HepG2 (cell line): ENCODE results near the gene AHCTF1. TPM values are rescaled to one million over a fixed set of nuclear protein-coding genes. Genes with fewer than 3 reads are reported as not detected.
A peak's percentile ranks its signal among the peaks of the same experiment; 100 is the strongest.

ENCODE experiments used
- ATAC-seq: fragments of 200-7000 bp; cut with Tn5 transposase; 3 replicates; pipeline ENCODE4 v1.9.1; 2020; ENCODE audit warnings: mild to moderate bottlenecking, moderate library complexity
- BruUV-seq: library from RNA; stranded (reverse); fragments of 400-500 nt; replicated peaks from 2 replicates; lab custom pipeline; 2021; lab: Mats Ljungman, UMichigan
- CTCF ChIA-PET: fragments of 300-600 bp; formaldehyde crosslinking; extraction: SDS; loops from one replicate; lab custom pipeline; 2021; ENCODE audit warnings: low total read pairs, inconsistent platforms, low intra/inter-chr PET ratio; lab: Yijun Ruan, JAX
- POLR2A ChIA-PET: fragments of 350-600 bp; sonication (Branson Sonifier 250); formaldehyde crosslinking; loops from one replicate; lab custom pipeline; 2020; ENCODE audit warnings: antibody characterized with exemption, inconsistent platforms; lab: Yijun Ruan, JAX
- DNase-seq: peaks from one replicate; pipeline ENCODE4 v3.0.0-alpha.2; 2015; ENCODE audit warnings: low spot score
- FAIRE-seq: peaks from 3 replicates; lab custom pipeline; 2011; peaks lifted over from hg19 to GRCh38; lab: Jason Lieb, UNC
- H2AFZ ChIP-seq: one replicate; pipeline ENCODE4 v1.6.1; 2011; ENCODE audit warnings: low read length, inconsistent platforms
- H3K27ac ChIP-seq: fragments of 300-600 bp; 3 replicates; pipeline ENCODE4 v1.8.0; 2011; ENCODE audit warnings: mixed run types, mild to moderate bottlenecking, mixed read lengths, low read length, inconsistent platforms; ENCODE audit not compliant: insufficient read depth; ENCODE audit errors: extremely low read length
- H3K27me3 ChIP-seq, 2 experiments: fragments of 200-600 bp in 1 of 2; 2 replicates in 1 of 2; 3 replicates in 1 of 2; pipeline versions ENCODE4 v1.6.0 to v1.8.0; 2011; ENCODE audit warnings: low read length in 2 of 2, mild to moderate bottlenecking in 2 of 2, moderate library complexity in 2 of 2, inconsistent platforms in 1 of 2; ENCODE audit not compliant: insufficient read depth in 2 of 2, control insufficient read depth in 1 of 2
- H3K36me3 ChIP-seq, 2 experiments: fragments of 200-600 bp in 1 of 2; replicated peaks in 1 of 2; 2 replicates in 1 of 2; 3 replicates in 1 of 2; pipeline versions ENCODE4 v1.5.1 to v1.8.0; 2011; ENCODE audit warnings: low read length in 2 of 2, inconsistent platforms in 1 of 2; ENCODE audit not compliant: insufficient read depth in 2 of 2, control insufficient read depth in 1 of 2
- H3K4me1 ChIP-seq: 2 replicates; pipeline ENCODE4 v1.5.1; 2012; ENCODE audit warnings: low read length, inconsistent platforms; ENCODE audit not compliant: insufficient read depth
- H3K4me2 ChIP-seq: 2 replicates; pipeline ENCODE4 v1.6.0; 2011; ENCODE audit warnings: low read depth, low read length, inconsistent platforms
- H3K4me3 ChIP-seq, 3 experiments: fragments of 200-600 bp in 1 of 3; sonication (generic), shearing (Covaris generic) in 1 of 3; replicated peaks in 1 of 3; 2 replicates each; pipeline ENCODE4 v1.5.1; 2011 to 2016; ENCODE audit warnings: low read length in 3 of 3, inconsistent platforms in 2 of 3, low read depth in 2 of 3, mild to moderate bottlenecking in 2 of 3, control low read depth in 1 of 3, mixed read lengths in 1 of 3; ENCODE audit not compliant: insufficient read depth in 1 of 3
- H3K79me2 ChIP-seq: one replicate; pipeline ENCODE4 v1.6.1; 2011; ENCODE audit warnings: low read length, inconsistent platforms; ENCODE audit not compliant: insufficient read depth
- H3K9ac ChIP-seq: 2 replicates; pipeline ENCODE4 v1.6.0; 2011; ENCODE audit warnings: mild to moderate bottlenecking, low read depth, low read length, inconsistent platforms; ENCODE audit not compliant: insufficient read depth
- H3K9me3 ChIP-seq: 2 replicates; pipeline ENCODE4 v1.5.1; 2012; ENCODE audit warnings: mild to moderate bottlenecking, low read length
- H4K20me1 ChIP-seq: 2 replicates; pipeline ENCODE4 v1.6.0; 2011; ENCODE audit warnings: inconsistent platforms, mild to moderate bottlenecking, low read length, moderate library complexity; ENCODE audit not compliant: insufficient read depth
- ARID5B ChIP-seq: IDR thresholded peaks from 2 replicates; pipeline ENCODE4 v1.4.0; 2020; ENCODE audit warnings: mild to moderate bottlenecking, missing genetic modification reagents
- CEBPB ChIP-seq: IDR thresholded peaks from 2 replicates; pipeline ENCODE4 v1.6.1; 2011; ENCODE audit warnings: low read depth, low read length, improper control_type of control experiment, borderline replicate concordance
- CEBPG ChIP-seq: IDR thresholded peaks from 2 replicates; pipeline ENCODE4 v1.6.1; 2016
- FOXA1 ChIP-seq, 2 experiments: fragments of 450-650 bp in 1 of 2; sonication (generic) in 1 of 2; formaldehyde crosslinking in 1 of 2; IDR thresholded peaks; 2 replicates each; pipeline versions ENCODE4 v1.4.0 to v1.6.1; 2016 to 2020; ENCODE audit warnings: missing genetic modification reagents in 1 of 2
- FOXA3 ChIP-seq: IDR thresholded peaks from 2 replicates; pipeline ENCODE4 v1.6.1; 2016; ENCODE audit warnings: missing genetic modification reagents, missing compliant biosample characterization
- FOXP4 ChIP-seq: sonication (generic); formaldehyde crosslinking; IDR thresholded peaks from 2 replicates; pipeline ENCODE4 v1.4.0; 2020; ENCODE audit warnings: missing genetic modification reagents
- GMEB1 ChIP-seq: sonication (generic); formaldehyde crosslinking; IDR thresholded peaks from 2 replicates; pipeline ENCODE4 v1.5.1; 2020; ENCODE audit warnings: missing genetic modification reagents, mild to moderate bottlenecking, borderline replicate concordance
- HMG20A ChIP-seq: IDR thresholded peaks from 2 replicates; pipeline ENCODE4 v1.6.1; 2016; ENCODE audit warnings: borderline replicate concordance
- MAFF ChIP-seq: IDR thresholded peaks from 2 replicates; pipeline ENCODE4 v1.6.1; 2011; ENCODE audit warnings: low read depth, low read length, improper control_type of control experiment
- MTF2 ChIP-seq: sonication (generic); formaldehyde crosslinking; IDR thresholded peaks from 2 replicates; pipeline ENCODE4 v1.5.0; 2020; ENCODE audit warnings: missing genetic modification reagents, borderline replicate concordance
- NFE2L1 ChIP-seq: sonication (generic); formaldehyde crosslinking; IDR thresholded peaks from 2 replicates; pipeline ENCODE4 v1.4.0; 2020; ENCODE audit warnings: missing genetic modification reagents, mild to moderate bottlenecking, borderline replicate concordance
- POLR2AphosphoS5 ChIP-seq: IDR thresholded peaks from 2 replicates; pipeline ENCODE4 v1.6.1; 2012; ENCODE audit warnings: low read depth, low read length
- SALL1 ChIP-seq: sonication (generic); formaldehyde crosslinking; IDR thresholded peaks from 2 replicates; pipeline ENCODE4 v1.8.0; 2022; ENCODE audit warnings: mild to moderate bottlenecking, missing genetic modification reagents
- SOX5 ChIP-seq: IDR thresholded peaks from 2 replicates; pipeline ENCODE4 v1.6.1; 2016; ENCODE audit warnings: borderline replicate concordance
- SOX6 ChIP-seq, 2 experiments: fragments of 450-650 bp in 1 of 2; sonication (generic) in 1 of 2; formaldehyde crosslinking in 1 of 2; IDR thresholded peaks; 2 replicates each; pipeline versions ENCODE4 v1.4.0 to v1.6.1; 2017 to 2020; ENCODE audit warnings: antibody characterized with exemption in 1 of 2, mild to moderate bottlenecking in 1 of 2, missing genetic modification reagents in 1 of 2
- SRY ChIP-seq: sonication (generic); formaldehyde crosslinking; IDR thresholded peaks from 2 replicates; pipeline ENCODE4 v1.8.0; 2022; ENCODE audit warnings: mild to moderate bottlenecking, missing genetic modification reagents
- ZNF775 ChIP-seq: sonication (generic); formaldehyde crosslinking; IDR thresholded peaks from 2 replicates; pipeline ENCODE4 v1.4.0; 2020; ENCODE audit warnings: missing genetic modification reagents, mild to moderate bottlenecking, moderate library complexity, borderline replicate concordance
- WGBS: methylation state at CpG from one replicate; pipeline ENCODE4 v1.1.6; 2017; ENCODE audit warnings: low lambda C conversion rate; 5-methylcytosine and 5-hydroxymethylcytosine counted together
- in situ Hi-C: cut with HindIII; loops from 2 replicates; pipeline ENCODE4 v1.10.0; 2017; ENCODE audit warnings: low pct_unique_long_range_greater_than_20kb; ENCODE audit not compliant: extremely low pct_ligation_motif_present
- intact Hi-C: fragments of 100-400 bp; cut with micrococcal nuclease; formaldehyde crosslinking; loops from one replicate; pipeline ENCODE4 v1.10.0; 2022; ENCODE audit not compliant: unreplicated experiment
- polyA plus RNA-seq, 8 experiments: library from polyadenylated mRNA; depleted of rRNA in 3 of 8; stranded (reverse) in 7 of 8; unstranded in 1 of 8; fragments of >200 nt; fragmentation: Illumina TruSeq in 4 of 8; extraction: Trizol in 4 of 8; gene quantifications; 2 replicates each; pipeline versions ENCODE4 v1.2.1 to v1.2.3, GENCODE V29; 2011 to 2016; ENCODE audit warnings: low read depth in 4 of 8, missing spikeins in 1 of 8, mixed read lengths in 1 of 8; ENCODE audit not compliant: insufficient read depth in 1 of 8
- total RNA-seq, 5 experiments: library from RNA; depleted of rRNA; stranded (reverse); fragments of >200 nt; fragmentation: Illumina TruSeq; extraction: Trizol; gene quantifications; 2 replicates each; pipeline ENCODE4 v1.2.3, GENCODE V29; 2016; ENCODE audit warnings: low read depth in 1 of 5

AHCTF1 gene
- total and polyA plus RNA-seq, 2 of the 13 experiments (the other 11 are each of a cell fraction or from before 2014, with no cell fraction given): 16.6 to 45.9 TPM

GRCh38 chr1:246805135-246805716 lies 126.5 kb downstream of the AHCTF1 start:
- 16% methylated on average over 10 of the region's 10 CpGs for WGBS
- DNase-seq: peak; percentile 53
- H4K20me1 ChIP-seq: no peaks in the 10 kb centered on the region; the same call in 1 of the 2 replicates
- ATAC-seq: peak; percentile 59
- in situ Hi-C loops (no loop called here), intact Hi-C loops (no loop called here)
- H3K27me3 ChIP-seq: 0 out of 5 replicates have a peak, but pooled peaks cover 0 to 7% of the 10 kb centered on the region in 2 experiments
- FAIRE-seq: no peak
- no peaks in the 10 kb centered on the region for H3K9me3 ChIP-seq
- POLR2A ChIA-PET: no interaction called here
- no TSS peak for BruUV-seq
- peaks cover 36% of the 10 kb centered on the region for H3K4me1 ChIP-seq
- H3K4me3 ChIP-seq: no peak overlapping the region
- CTCF ChIA-PET: no interaction called here
- no peaks in the 10 kb centered on the region for H3K36me3 ChIP-seq
- H2AFZ ChIP-seq: no peak overlapping the region
- H3K27ac ChIP-seq: no peak overlapping the region
- H3K4me2 ChIP-seq: no peak overlapping the region
- H3K79me2 ChIP-seq: no peaks in the 10 kb centered on the region
- no peak overlapping the region for H3K9ac ChIP-seq
- TF ChIP-seq ZNF775 (CRISPR knock-in tag) (no peak), ARID5B (CRISPR knock-in tag) (peak; percentile 31; the same call in 1 of the 2 replicates), SALL1 (0 out of 2 replicates have a peak, but pooled peaks have one; percentile 23), FOXP4 (CRISPR knock-in tag) (peak; percentile 50), CEBPB (peak; percentile 87), MAFF (peak; percentile 78), SRY (no peak), FOXA1 (IDR thresholded peaks at IDR 0.05) (0 out of 2 replicates have a peak, but pooled peaks have one; percentile 19), FOXA1 (CRISPR knock-in tag; IDR thresholded peaks at IDR 0.05) (peak; percentile 63), HMG20A (CRISPR knock-in tag) (peak; percentile 52), SOX5 (CRISPR knock-in tag) (peak; percentile 33; the same call in 1 of the 2 replicates), MTF2 (CRISPR knock-in tag) (no peak), GMEB1 (no peak), POLR2AphosphoS5 (no peak), CEBPG (peak; percentile 61), FOXA3 (CRISPR knock-in tag) (peak; percentile 76), NFE2L1 (CRISPR knock-in tag) (no peak), SOX6 (IDR thresholded peaks at IDR 0.05) (no peak), SOX6 (CRISPR knock-in tag; IDR thresholded peaks at IDR 0.05) (peak; percentile 57)
